ENCODE results near the gene THRA.

GRCh38 chr17:40068584-40068916 is 5.8 kb downstream of the THRA start:
- TF ChIP-seq RNF2 (IDR thresholded peaks at IDR 0.05; ENCODE audit: borderline replicate concordance, low read depth, low read length, missing control alignments, poor library complexity, severe bottlenecking) (no peak), CTCF (IDR thresholded peaks at IDR 0.05; ENCODE audit: control extremely low read depth in 1 of 3, insufficient read depth in 1 of 3, low read depth in 1 of 3, low read length in 3 of 3) (no peak), POLR2A (IDR thresholded peaks at IDR 0.05; ENCODE audit: control extremely low read depth in 1 of 2, low read depth in 2 of 2, low read length in 2 of 2) (no peak), POLR2AphosphoS5 (IDR thresholded peaks at IDR 0.05; ENCODE audit: low read depth, low read length) (no peak), BRCA1 (IDR thresholded peaks at IDR 0.05; ENCODE audit: low read depth, low read length) (no peak), HDAC6 (IDR thresholded peaks at IDR 0.05; ENCODE audit: low read depth, low read length) (no peak), ATF3 (IDR thresholded peaks at IDR 0.05; ENCODE audit: insufficient read depth, low read depth, low read length) (no peak), EZH2 (IDR thresholded peaks at IDR 0.05; ENCODE audit: low read depth, low read length, severe bottlenecking) (no peak), RFX5 (IDR thresholded peaks at IDR 0.05; ENCODE audit: borderline replicate concordance, low read depth, low read length) (no peak), MAX (IDR thresholded peaks at IDR 0.05) (no peak), NANOG (IDR thresholded peaks at IDR 0.05; ENCODE audit: insufficient read depth, low read depth, low read length, poor library complexity, severe bottlenecking) (no peak)

Measured in H1 (cell line).